Middle frontal gyrus (tissue), 1 donor: ENCODE data around the gene KCNK5.
A peak's percentile ranks its signal among the peaks of the same experiment; 100 is the strongest.

Experiments used
- DNase-seq: peaks from one replicate; pipeline ENCODE4 v3.0.0-alpha.2; 2015; ENCODE audit warnings: low spot score; ENCODE audit errors: extremely low spot score

Gene KCNK5

GRCh38 chr6:39177130-39177529, 52.1 kb downstream of the KCNK5 start:
- no peak for DNase-seq

- DNase-seq = no peak
These were observed 56.0 kb downstream of the KCNK5 start for GRCh38 chr6:39173270-39173669.

- DNase-seq = no peak
These were observed 56.9 kb downstream of the KCNK5 start for GRCh38 chr6:39172377-39172757.

- no peak for DNase-seq
These were observed 57.5 kb downstream of the KCNK5 start for GRCh38 chr6:39171489-39172376.

- DNase-seq = no peak
These were observed 58.4 kb downstream of the KCNK5 start for GRCh38 chr6:39170860-39171259.

- DNase-seq = no peak
These were observed 58.9 kb downstream of the KCNK5 start for GRCh38 chr6:39170389-39170788.

GRCh38 chr6:39169448-39170344, 59.6 kb downstream of the KCNK5 start:
- DNase-seq = no peak

GRCh38 chr6:39167866-39168625, 61.2 kb downstream of the KCNK5 start:
- no peak for DNase-seq

GRCh38 chr6:39167321-39167720, 62.0 kb downstream of the KCNK5 start:
- DNase-seq = no peak

- DNase-seq = no peak
These were observed 62.4 kb downstream of the KCNK5 start for GRCh38 chr6:39166912-39167290.

- DNase-seq = peak; percentile 48
These were observed 62.9 kb downstream of the KCNK5 start for GRCh38 chr6:39166189-39166911.

- DNase-seq = no peak
These were observed 71.8 kb downstream of the KCNK5 start for GRCh38 chr6:39157511-39157910.

GRCh38 chr6:39156801-39157200, 72.5 kb downstream of the KCNK5 start:
- no peak for DNase-seq

- no peak for DNase-seq
These were observed 74.6 kb downstream of the KCNK5 start for GRCh38 chr6:39154705-39155104.

GRCh38 chr6:39153766-39154397, 75.4 kb downstream of the KCNK5 start:
- DNase-seq = no peak

GRCh38 chr6:39152262-39152661, 77.0 kb downstream of the KCNK5 start:
- DNase-seq = no peak

GRCh38 chr6:39151211-39151610, 78.1 kb downstream of the KCNK5 start:
- no peak for DNase-seq

- no peak for DNase-seq
These were observed 84.6 kb downstream of the KCNK5 start for GRCh38 chr6:39144481-39145173.

GRCh38 chr6:39143238-39143930, 85.9 kb downstream of the KCNK5 start:
- no peak for DNase-seq
